Fibroblast of pulmonary artery (primary cell): ENCODE results near the gene PMEPA1.

ENCODE experiments used
- DNase-seq: peaks from one replicate; pipeline ENCODE4 v3.0.0-alpha.2; 2010; ENCODE audit warnings: low read depth
- H3K4me3 ChIP-seq: replicated peaks from 2 replicates; pipeline ENCODE4 v1.5.1; 2011; ENCODE audit warnings: low read depth, mild to moderate bottlenecking, control low read depth, low read length, moderate library complexity
- TF ChIP-seq, protein P1 (sequence below): IDR thresholded peaks from 2 replicates; pipeline ENCODE4 v1.5.1; 2011; ENCODE audit warnings: mild to moderate bottlenecking, control low read depth, low read length, inconsistent platforms; ENCODE audit errors: missing control alignments

PMEPA1 gene

DNA sequence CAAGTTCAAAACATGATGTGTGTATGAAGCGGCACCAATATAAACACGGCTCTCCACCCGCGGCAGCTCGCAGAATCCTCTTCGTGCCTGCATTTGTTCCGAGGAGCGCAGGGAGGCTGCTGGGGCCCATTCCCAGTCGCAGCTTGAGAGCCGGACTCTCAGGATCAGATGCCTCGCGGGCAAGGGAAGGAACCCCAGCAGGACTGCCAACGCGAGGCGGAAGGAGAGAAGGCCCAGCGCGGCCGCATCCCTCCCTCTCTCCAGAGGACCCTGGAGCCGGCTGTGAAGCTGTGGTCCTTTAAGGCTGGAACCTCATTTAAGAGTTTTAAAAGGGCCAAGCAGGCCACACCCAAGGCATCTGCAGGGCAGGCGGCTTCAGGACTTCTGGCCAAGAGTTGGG lies 45.3 kb downstream of the PMEPA1 start:
- no peak overlapping the region for H3K4me3 ChIP-seq
- TF ChIP-seq, protein P1, sequence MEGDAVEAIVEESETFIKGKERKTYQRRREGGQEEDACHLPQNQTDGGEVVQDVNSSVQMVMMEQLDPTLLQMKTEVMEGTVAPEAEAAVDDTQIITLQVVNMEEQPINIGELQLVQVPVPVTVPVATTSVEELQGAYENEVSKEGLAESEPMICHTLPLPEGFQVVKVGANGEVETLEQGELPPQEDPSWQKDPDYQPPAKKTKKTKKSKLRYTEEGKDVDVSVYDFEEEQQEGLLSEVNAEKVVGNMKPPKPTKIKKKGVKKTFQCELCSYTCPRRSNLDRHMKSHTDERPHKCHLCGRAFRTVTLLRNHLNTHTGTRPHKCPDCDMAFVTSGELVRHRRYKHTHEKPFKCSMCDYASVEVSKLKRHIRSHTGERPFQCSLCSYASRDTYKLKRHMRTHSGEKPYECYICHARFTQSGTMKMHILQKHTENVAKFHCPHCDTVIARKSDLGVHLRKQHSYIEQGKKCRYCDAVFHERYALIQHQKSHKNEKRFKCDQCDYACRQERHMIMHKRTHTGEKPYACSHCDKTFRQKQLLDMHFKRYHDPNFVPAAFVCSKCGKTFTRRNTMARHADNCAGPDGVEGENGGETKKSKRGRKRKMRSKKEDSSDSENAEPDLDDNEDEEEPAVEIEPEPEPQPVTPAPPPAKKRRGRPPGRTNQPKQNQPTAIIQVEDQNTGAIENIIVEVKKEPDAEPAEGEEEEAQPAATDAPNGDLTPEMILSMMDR: no peak

DNA sequence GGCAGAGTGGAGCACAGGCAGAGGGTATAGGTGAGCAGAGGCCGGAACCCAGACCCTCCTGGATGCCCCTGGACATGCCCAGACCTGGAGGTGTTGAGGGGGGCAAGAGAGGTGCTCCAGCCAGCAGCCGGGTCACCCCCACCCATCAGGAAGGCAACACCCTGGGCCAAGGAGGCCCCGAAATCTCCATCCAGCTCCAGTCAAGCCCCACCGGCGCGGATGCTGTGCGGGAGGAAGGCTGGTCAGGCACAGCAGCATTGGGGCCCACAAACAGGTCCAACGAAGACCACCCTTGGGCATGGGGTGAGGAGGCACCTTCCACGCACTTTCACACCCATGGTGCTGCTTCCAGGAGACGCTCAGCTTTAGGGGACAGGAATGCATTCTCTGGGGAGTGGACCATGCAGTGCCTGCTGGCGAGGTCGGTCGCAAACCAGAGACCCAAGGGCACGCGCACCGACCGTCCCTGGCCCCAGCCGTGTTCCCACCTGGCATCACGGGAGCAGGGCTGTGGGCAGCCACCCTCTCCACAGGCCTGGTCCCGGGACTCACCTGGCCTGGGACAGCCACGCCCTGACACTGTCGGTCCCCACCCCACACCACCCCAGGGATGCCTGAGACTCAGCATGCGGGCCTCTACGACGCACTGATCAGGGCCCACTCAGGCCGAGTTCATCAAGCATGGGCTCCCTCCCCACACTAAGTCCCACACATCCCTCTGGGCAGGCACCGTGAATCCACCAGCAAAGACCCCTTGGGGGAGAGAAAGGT lies 45.9 kb downstream of the PMEPA1 start:
- DNase-seq: no peak
- TF ChIP-seq, protein P1: no peak

More for the DNA sequence above, 45.3 kb downstream of the PMEPA1 start:
- DNase-seq: no peak

DNA sequence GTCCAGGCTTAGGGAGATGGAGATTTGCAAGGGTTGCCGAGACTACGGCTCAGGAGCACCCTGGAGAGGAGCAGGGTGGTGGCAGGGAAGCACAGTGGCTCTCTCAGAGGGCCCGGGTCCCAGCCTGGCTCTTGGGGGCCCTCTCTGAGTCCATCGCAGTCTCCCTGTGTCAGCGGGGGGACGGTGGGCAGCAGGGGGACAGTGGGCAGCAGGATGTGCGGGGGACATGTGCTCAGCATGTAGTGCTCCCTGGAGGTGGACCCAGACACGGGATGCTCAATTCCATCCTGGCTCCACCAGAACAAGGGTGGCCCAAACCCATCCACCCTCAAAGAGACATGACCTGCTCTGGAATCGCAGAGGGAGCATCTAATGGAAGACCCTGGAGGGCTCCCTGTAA lies 46.6 kb downstream of the PMEPA1 start:
- TF ChIP-seq, protein P1: no peak
- no peak overlapping the region for H3K4me3 ChIP-seq
- no peak for DNase-seq

More for the DNA sequence above, 45.9 kb downstream of the PMEPA1 start:
- H3K4me3 ChIP-seq: no peak overlapping the region

DNA sequence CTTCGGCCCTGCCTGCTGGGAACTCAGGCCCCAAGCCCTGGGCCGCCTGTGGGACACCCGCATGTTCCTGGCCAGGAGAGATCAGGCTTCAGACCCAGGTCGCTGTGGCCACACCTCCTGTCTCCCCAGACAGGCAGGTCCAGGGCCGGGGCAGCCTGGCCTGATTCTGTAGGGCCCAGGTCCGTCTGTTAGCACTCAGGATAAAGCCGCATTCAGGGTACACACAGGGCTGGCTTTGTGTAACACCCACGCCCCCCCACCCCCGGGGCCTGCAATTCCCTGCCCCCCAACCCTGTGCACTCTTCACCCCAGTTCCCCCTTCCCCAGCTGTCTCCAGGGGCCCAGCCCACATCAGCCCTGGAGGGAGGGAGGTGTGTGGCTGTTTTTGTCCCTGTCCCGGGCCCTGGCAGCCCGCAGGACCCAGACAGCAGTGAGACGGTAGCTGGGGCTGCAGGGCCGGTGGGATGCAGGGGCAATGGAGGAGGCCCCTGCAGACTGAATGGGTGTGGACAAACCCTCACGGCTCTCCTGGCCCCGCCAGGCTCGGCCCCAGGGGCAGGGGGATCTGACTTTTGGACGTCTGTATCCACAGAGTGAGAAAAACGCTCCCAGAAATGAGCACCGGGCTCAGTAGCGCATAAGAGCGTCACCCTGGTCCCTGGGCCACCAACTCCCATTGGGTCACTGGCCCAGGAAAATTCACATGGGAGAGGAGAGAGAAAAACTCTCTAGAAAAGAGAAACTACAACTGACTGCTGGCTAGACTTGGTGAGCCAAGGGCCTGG lies 47.2 kb downstream of the PMEPA1 start:
- TF ChIP-seq, protein P1: no peak
- no peak for DNase-seq
- no peak overlapping the region for H3K4me3 ChIP-seq

DNA sequence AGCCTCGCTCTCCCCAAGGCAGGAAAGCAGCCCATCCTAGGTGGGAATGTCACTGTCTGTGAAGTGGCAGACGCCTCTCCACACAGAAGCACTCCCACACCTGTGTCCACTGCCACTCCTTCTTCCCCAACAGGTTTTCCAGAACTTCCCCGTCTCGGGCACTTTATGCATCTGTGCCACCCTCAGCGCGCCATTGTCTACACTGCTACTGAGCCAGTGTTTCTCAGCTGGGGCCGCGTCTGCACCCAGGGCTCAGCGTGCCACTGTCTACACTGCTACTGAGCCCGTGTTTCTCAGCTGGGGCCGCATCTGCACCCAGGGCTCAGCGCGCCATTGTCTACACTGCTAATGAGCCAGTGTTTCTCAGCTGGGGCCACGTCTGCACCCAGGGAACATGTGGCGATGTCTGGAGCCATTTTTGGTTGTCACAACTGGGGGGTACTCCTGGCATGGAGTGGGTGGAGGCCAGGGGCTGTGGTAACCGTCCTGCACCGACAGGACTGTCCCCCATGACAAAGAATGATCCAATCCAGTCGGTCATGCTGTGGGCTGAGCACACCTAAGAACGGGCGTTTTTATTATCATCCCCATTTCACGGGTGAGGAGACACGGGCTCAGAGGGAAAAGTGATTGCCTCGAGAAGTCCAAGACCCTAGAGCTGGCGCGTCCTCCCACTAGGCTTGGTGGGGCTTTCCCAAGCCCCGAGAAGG lies 47.9 kb downstream of the PMEPA1 start:
- no peak for DNase-seq
- TF ChIP-seq, protein P1: no peak
- H3K4me3 ChIP-seq: no peak overlapping the region

DNA sequence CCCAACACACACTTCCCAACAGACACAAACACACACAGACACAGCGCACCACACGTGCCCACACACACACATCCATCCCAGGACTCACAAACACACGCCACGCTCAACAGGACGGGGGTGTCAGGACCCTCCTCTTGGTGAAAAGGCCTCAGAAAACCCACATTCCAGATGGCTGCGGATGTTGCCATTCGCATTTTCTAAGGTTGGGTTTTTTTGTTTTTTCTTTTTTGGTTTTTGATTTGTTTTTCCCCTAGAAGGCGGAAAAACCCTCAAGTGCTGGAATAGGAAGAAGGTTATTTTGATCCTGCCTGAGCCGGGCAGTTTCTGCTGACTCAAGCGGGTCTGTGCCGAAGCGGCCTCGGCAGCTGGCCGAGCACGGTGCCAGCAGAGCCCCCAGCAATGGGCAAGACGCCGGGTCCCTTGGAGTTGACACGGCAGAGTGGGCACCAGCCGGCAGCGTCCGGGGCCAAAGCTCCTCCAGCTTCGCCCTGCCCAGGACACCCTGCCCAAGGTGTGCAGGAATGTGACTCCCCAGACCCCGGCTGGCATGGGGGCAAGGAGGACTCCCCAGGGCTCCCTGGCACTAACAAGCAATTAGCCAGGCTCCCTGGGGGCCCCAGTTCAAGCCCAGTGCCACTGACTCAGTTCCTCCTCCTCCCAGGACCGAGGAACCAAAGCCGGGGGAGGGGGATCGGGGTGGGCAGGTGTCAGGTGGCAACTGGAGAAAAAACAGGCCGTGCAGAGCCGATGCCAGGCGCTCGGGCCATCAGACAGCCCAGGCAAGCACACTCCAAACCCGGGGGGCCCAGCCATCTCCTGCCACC lies 48.7 kb downstream of the PMEPA1 start:
- H3K4me3 ChIP-seq: no peak overlapping the region
- TF ChIP-seq, protein P1: no peak
- DNase-seq: no peak
